Vagina (tissue), 2 donors: Measurements from ENCODE around the gene RAB11FIP3.
"Not testable (repeated sequence)": the region's sequence is repeated elsewhere in the genome, so short reads cannot be mapped to it uniquely, and the experiment has no call there.

Experiments
- CTCF ChIP-seq, 3 experiments: fragments of 450-650 bp in 2 of 3; fragments of 200-600 bp in 1 of 3; sonication (generic) in 1 of 3; IDR thresholded peaks; one replicate each; pipeline ENCODE4 v1.5.1; 2017 to 2019; ENCODE audit warnings: antibody characterized with exemption in 3 of 3, mild to moderate bottlenecking in 2 of 3, moderate library complexity in 2 of 3
- POLR2A ChIP-seq, 2 donors: fragments of 450-650 bp; IDR thresholded peaks; one replicate each; pipeline ENCODE4 v1.6.1; 2017; ENCODE audit warnings: antibody characterized with exemption in 2 of 2, mild to moderate bottlenecking in 2 of 2, moderate library complexity in 2 of 2

GRCh38 chr16:507527-507926, 82.1 kb downstream of the RAB11FIP3 start:
- TF ChIP-seq POLR2A, CTCF (IDR thresholded peaks at IDR 0.05): not testable (repeated sequence)
